ENCODE measurements around the gene DNASE1L3.

Gene DNASE1L3

DNA sequence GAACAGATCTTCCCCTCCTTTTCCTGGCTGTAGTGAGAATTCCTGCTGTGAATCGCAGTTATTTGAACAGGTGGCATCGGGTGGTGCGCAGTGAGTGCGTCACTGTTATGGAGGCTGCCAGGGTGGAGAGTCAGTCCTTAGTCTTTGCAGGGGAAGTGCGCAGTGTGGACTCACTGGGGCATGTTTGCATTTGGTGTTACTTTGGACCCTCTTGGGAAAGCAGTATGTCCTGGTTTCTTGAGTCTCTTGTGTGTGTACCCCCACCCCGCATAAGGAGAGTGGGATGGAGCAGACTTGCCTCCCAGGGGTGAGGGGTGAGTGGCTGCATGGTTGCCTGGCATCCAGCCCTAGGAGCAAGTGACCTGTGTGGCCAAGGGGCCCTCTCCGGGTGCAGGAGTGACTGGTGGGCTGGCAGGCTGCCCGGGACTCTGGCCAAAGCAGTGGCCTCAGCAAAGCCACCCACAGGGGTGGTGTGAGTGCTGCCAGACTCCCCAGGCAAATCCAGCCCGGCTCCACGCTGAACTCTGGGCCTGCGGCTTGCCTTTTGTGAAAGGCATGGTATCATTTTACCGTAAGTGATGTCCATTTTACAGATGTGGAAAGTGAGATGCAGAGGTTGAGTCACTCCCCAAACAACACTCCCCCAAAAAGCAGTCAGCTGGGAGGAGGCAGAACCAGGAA lies 46.4 kb downstream of the DNASE1L3 start:
- no CpG with 5 or more reads among the region's 12 CpGs for WGBS (ENCODE audit: extremely low coverage, insufficient coverage, insufficient read length)
- no peak overlapping the region for H2BK5ac ChIP-seq (ENCODE audit: low read depth, low read length, poor library complexity)
- no peak overlapping the region for H3K4ac ChIP-seq (ENCODE audit: low read depth, low read length)
- H4K8ac ChIP-seq (ENCODE audit: low read depth, low read length), result no peak overlapping the region
- no peak overlapping the region for H3K23ac ChIP-seq (ENCODE audit: low read length)
- no peak overlapping the region for H3K27ac ChIP-seq (ENCODE audit: low read depth, low read length)
- peaks cover 11 to 18% of the 10 kb centered on the region in 2 experiments for H3K4me1 ChIP-seq (ENCODE audit: control insufficient read depth in 1 of 2, insufficient read depth in 2 of 2, low read length in 2 of 2)
- H3K4me2 ChIP-seq (ENCODE audit: low read length), result no peak overlapping the region
- no peak overlapping the region for H3K9ac ChIP-seq (ENCODE audit: low read length)
- no peak overlapping the region for H3K14ac ChIP-seq (ENCODE audit: low read length)
- no peak for DNase-seq
- H2AK5ac ChIP-seq (ENCODE audit: low read length), result no peak overlapping the region
- no peak overlapping the region for H2AFZ ChIP-seq (ENCODE audit: insufficient read depth, low read length, poor library complexity)
- no peak overlapping the region for H4K12ac ChIP-seq (ENCODE audit: low read depth, low read length)
- H3K4me3 ChIP-seq (ENCODE audit: low read depth, low read length), result no peak overlapping the region
- no peak overlapping the region for H4K91ac ChIP-seq (ENCODE audit: low read depth, low read length)
- no peaks in the 10 kb centered on the region for H3K9me3 ChIP-seq (ENCODE audit: insufficient read depth, low read depth, low read length)
- peaks cover 4% of the 10 kb centered on the region for H3K79me1 ChIP-seq (ENCODE audit: low read length)
- no peaks in the 10 kb centered on the region for H3K79me2 ChIP-seq (ENCODE audit: control insufficient read depth, insufficient read depth, low read length, poor library complexity)
- no peak overlapping the region for H2BK120ac ChIP-seq (ENCODE audit: insufficient read depth, low read length, poor library complexity)
- H2BK12ac ChIP-seq (ENCODE audit: low read length), result no peak overlapping the region
- H3K27me3 ChIP-seq (ENCODE audit: insufficient read depth, low read length), result no peaks in the 10 kb centered on the region
- H3K18ac ChIP-seq (ENCODE audit: low read length), result no peak overlapping the region
- peaks cover 53 to 72% of the 10 kb centered on the region in 2 experiments for H3K36me3 ChIP-seq (ENCODE audit: control insufficient read depth in 1 of 2, insufficient read depth in 2 of 2, low read length in 2 of 2)

DNA sequence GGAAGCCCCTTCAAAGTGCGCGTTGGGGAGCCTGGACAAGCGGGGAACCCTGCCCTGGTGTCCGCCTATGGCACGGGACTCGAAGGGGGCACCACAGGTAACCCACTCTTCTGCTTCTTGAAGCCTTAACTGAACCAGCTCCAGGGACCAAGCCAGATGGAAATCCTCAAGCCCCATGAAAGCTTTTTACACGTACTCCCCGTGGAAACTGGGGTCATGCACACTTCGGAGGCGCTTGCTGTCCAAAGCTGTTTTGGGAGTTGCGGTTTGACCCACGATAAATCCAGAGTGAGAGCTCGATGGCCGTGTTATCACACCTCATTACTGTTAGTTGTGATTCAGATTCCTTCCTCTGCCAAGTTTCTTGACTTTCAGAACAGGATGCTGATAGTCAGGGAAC lies 47.5 kb downstream of the DNASE1L3 start:
- Histone ChIP-seq H4K12ac (ENCODE audit: low read depth, low read length) (no peak overlapping the region), H3K23ac (ENCODE audit: low read length) (no peak overlapping the region), H3K79me1 (ENCODE audit: low read length) (peaks cover 4% of the 10 kb centered on the region), H3K4me3 (ENCODE audit: low read depth, low read length) (no peak overlapping the region), H2BK120ac (ENCODE audit: insufficient read depth, low read length, poor library complexity) (no peak overlapping the region), H3K18ac (ENCODE audit: low read length) (no peak overlapping the region), H4K91ac (ENCODE audit: low read depth, low read length) (no peak overlapping the region), H3K9me3 (ENCODE audit: insufficient read depth, low read depth, low read length) (no peaks in the 10 kb centered on the region), H2AFZ (ENCODE audit: insufficient read depth, low read length, poor library complexity) (no peak overlapping the region), H3K27ac (ENCODE audit: low read depth, low read length) (no peak overlapping the region), H4K8ac (ENCODE audit: low read depth, low read length) (no peak overlapping the region), H3K27me3 (ENCODE audit: insufficient read depth, low read length) (no peaks in the 10 kb centered on the region), H2AK5ac (ENCODE audit: low read length) (no peak overlapping the region), H3K36me3 (ENCODE audit: control insufficient read depth in 1 of 2, insufficient read depth in 2 of 2, low read length in 2 of 2) (peaks cover 49 to 76% of the 10 kb centered on the region in 2 experiments), H2BK12ac (ENCODE audit: low read length) (no peak overlapping the region), H3K14ac (ENCODE audit: low read length) (no peak overlapping the region), H3K4ac (ENCODE audit: low read depth, low read length) (no peak overlapping the region), H3K4me2 (ENCODE audit: low read length) (no peak overlapping the region), H3K9ac (ENCODE audit: low read length) (no peak overlapping the region), H3K79me2 (ENCODE audit: control insufficient read depth, insufficient read depth, low read length, poor library complexity) (no peaks in the 10 kb centered on the region), H3K4me1 (ENCODE audit: control insufficient read depth in 1 of 2, insufficient read depth in 2 of 2, low read length in 2 of 2) (peaks cover 11 to 18% of the 10 kb centered on the region in 2 experiments), H2BK5ac (ENCODE audit: low read depth, low read length, poor library complexity) (no peak overlapping the region)
- DNase-seq, result no peak
- WGBS (ENCODE audit: extremely low coverage, insufficient coverage, insufficient read length), result no CpG with 5 or more reads among the region's 14 CpGs

DNA sequence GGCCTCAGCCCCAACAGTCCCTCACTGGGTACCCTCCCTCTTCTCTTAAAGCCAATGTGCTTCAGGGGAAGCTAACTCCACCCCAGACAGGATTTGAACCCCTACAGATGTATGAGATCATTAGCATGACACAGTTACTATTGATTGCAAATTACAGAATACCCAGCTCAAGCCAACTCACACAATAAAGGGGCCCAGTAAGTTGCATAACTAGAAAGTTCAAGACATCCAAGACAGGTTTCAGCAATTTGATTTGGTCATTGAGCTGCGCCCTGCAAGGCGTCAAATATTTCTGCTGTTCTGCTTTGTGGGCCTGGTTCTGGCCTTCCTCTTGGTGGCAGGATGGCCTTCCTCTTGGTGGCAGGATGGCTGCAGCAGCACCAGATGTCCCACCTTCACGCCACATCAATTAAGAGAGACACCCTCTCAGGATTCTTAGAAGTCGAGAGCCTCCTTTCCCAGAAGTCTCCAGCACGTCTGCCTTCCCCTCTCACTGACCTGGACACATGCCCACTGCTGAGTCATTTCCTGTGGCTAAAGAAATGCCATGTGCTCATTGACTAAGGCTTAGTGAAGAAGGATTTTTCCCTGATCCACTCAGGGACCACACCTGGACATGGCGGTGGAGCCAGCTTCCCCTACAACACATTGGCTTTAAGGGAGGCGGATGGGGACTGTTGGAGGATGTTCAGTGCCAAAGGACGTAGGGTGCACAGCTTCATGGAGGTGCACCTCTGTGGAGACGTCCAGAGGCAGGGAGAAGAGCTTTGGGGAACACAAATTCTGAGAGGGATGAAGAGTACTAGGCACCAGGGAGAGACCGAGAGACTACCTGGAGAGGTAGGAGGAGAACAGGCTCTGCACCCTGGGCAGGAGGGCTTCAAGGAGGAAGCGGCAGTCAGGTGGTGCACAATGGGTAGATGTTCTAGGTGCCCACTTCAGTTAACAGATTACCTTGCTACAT lies 49.1 kb downstream of the DNASE1L3 start:
- Histone ChIP-seq H3K4me3 (ENCODE audit: low read depth, low read length) (no peak overlapping the region), H4K91ac (ENCODE audit: low read depth, low read length) (no peak overlapping the region), H3K23ac (ENCODE audit: low read length) (no peak overlapping the region), H3K79me2 (ENCODE audit: control insufficient read depth, insufficient read depth, low read length, poor library complexity) (no peaks in the 10 kb centered on the region), H3K4me2 (ENCODE audit: low read length) (no peak overlapping the region), H3K4ac (ENCODE audit: low read depth, low read length) (no peak overlapping the region), H3K14ac (ENCODE audit: low read length) (no peak overlapping the region), H4K8ac (ENCODE audit: low read depth, low read length) (no peak overlapping the region), H3K79me1 (ENCODE audit: low read length) (peaks cover 4% of the 10 kb centered on the region), H2BK5ac (ENCODE audit: low read depth, low read length, poor library complexity) (no peak overlapping the region), H3K9ac (ENCODE audit: low read length) (no peak overlapping the region), H4K12ac (ENCODE audit: low read depth, low read length) (no peak overlapping the region), H2AFZ (ENCODE audit: insufficient read depth, low read length, poor library complexity) (no peak overlapping the region), H3K18ac (ENCODE audit: low read length) (peak overlapping the region; percentile 27), H3K36me3 (ENCODE audit: control insufficient read depth in 1 of 2, insufficient read depth in 2 of 2, low read length in 2 of 2) (peaks cover 44 to 78% of the 10 kb centered on the region in 2 experiments), H3K9me3 (ENCODE audit: insufficient read depth, low read depth, low read length) (no peaks in the 10 kb centered on the region), H2AK5ac (ENCODE audit: low read length) (no peak overlapping the region), H3K4me1 (ENCODE audit: control insufficient read depth in 1 of 2, insufficient read depth in 2 of 2, low read length in 2 of 2) (peaks cover 11 to 18% of the 10 kb centered on the region in 2 experiments), H3K27me3 (ENCODE audit: insufficient read depth, low read length) (no peaks in the 10 kb centered on the region), H2BK12ac (ENCODE audit: low read length) (no peak overlapping the region), H3K27ac (ENCODE audit: low read depth, low read length) (no peak overlapping the region), H2BK120ac (ENCODE audit: insufficient read depth, low read length, poor library complexity) (no peak overlapping the region)
- WGBS (ENCODE audit: extremely low coverage, insufficient coverage, insufficient read length), result no CpG with 5 or more reads among the region's 11 CpGs
- DNase-seq, result peak; percentile 44 to 57

DNA sequence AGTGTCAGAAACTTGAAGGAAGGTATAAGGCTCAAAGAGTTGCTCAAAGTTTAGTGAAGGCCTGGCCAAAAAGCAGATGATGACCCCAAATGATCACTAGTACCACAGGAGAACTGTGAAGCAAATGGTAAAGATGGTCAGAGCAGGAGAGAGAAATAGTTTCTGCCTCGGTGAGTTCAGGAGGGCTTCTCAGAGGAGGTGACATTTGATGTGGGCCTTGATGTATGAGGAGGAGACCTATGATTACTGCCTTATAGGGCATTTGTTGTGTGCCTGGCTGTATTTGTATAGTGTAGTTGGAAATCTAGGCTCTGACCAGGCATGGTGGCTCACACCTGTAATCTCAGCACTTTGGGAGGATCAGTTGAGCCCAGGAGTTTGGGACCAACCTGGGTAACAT lies 50.4 kb downstream of the DNASE1L3 start:
- Histone ChIP-seq H3K9ac (ENCODE audit: low read length) (no peak overlapping the region), H4K8ac (ENCODE audit: low read depth, low read length) (no peak overlapping the region), H3K4ac (ENCODE audit: low read depth, low read length) (no peak overlapping the region), H3K79me2 (ENCODE audit: control insufficient read depth, insufficient read depth, low read length, poor library complexity) (no peaks in the 10 kb centered on the region), H3K27me3 (ENCODE audit: insufficient read depth, low read length) (no peaks in the 10 kb centered on the region), H2BK120ac (ENCODE audit: insufficient read depth, low read length, poor library complexity) (no peak overlapping the region), H2AK5ac (ENCODE audit: low read length) (no peak overlapping the region), H3K18ac (ENCODE audit: low read length) (no peak overlapping the region), H2AFZ (ENCODE audit: insufficient read depth, low read length, poor library complexity) (no peak overlapping the region), H3K4me1 (ENCODE audit: control insufficient read depth in 1 of 2, insufficient read depth in 2 of 2, low read length in 2 of 2) (peaks cover 9 to 17% of the 10 kb centered on the region in 2 experiments), H3K27ac (ENCODE audit: low read depth, low read length) (no peak overlapping the region), H2BK12ac (ENCODE audit: low read length) (no peak overlapping the region), H4K91ac (ENCODE audit: low read depth, low read length) (no peak overlapping the region), H3K4me2 (ENCODE audit: low read length) (no peak overlapping the region), H3K79me1 (ENCODE audit: low read length) (peaks cover 4% of the 10 kb centered on the region), H2BK5ac (ENCODE audit: low read depth, low read length, poor library complexity) (no peak overlapping the region), H3K9me3 (ENCODE audit: insufficient read depth, low read depth, low read length) (no peaks in the 10 kb centered on the region), H3K4me3 (ENCODE audit: low read depth, low read length) (no peak overlapping the region), H4K12ac (ENCODE audit: low read depth, low read length) (no peak overlapping the region), H3K14ac (ENCODE audit: low read length) (no peak overlapping the region), H3K36me3 (ENCODE audit: control insufficient read depth in 1 of 2, insufficient read depth in 2 of 2, low read length in 2 of 2) (peaks cover 50 to 82% of the 10 kb centered on the region in 2 experiments), H3K23ac (ENCODE audit: low read length) (no peak overlapping the region)
- no CpG with 5 or more reads among the region's 1 CpG for WGBS (ENCODE audit: extremely low coverage, insufficient coverage, insufficient read length)
- DNase-seq, result no peak

Data from trophoblast cell (in vitro differentiated cells and primary cell).